Heart right ventricle (tissue), 16 donors: Measurements from ENCODE around the gene USE1. TPM values are rescaled to one million over a fixed set of nuclear protein-coding genes. Genes with fewer than 3 reads are reported as not detected.

Source experiments
- ATAC-seq, 8 donors: fragments of 200-7000 bp; cut with Tn5 transposase; one replicate each; pipeline ENCODE4 v1.9.1; 2020; ENCODE audit warnings: mild to moderate bottlenecking in 8 of 8, moderate library complexity in 8 of 8, moderate number of reproducible peaks in 1 of 8
- DNase-seq, 2 donors: peaks; one replicate each; pipeline ENCODE4 v3.0.0-alpha.2; 2020
- H3K27ac ChIP-seq, 10 donors: fragments of 200-600 bp; sonication (generic) in 2 of 10; one replicate each; pipeline versions ENCODE4 v1.5.0 to v1.8.0; 2020 to 2022; ENCODE audit warnings: mild to moderate bottlenecking in 3 of 10
- H3K27me3 ChIP-seq, 7 donors: fragments of 200-600 bp; one replicate each; pipeline ENCODE4 v1.8.0; 2021 to 2022; ENCODE audit warnings: mild to moderate bottlenecking in 2 of 7
- H3K36me3 ChIP-seq, 9 donors: fragments of 200-600 bp; sonication (generic) in 1 of 9; one replicate each; pipeline versions ENCODE4 v1.5.0 to v1.8.0; 2020 to 2022; ENCODE audit warnings: mild to moderate bottlenecking in 2 of 9
- H3K4me1 ChIP-seq, 9 donors: fragments of 200-600 bp; sonication (generic) in 1 of 9; one replicate each; pipeline versions ENCODE4 v1.5.0 to v1.8.0; 2020 to 2022; ENCODE audit warnings: mild to moderate bottlenecking in 4 of 9
- H3K4me3 ChIP-seq, 10 donors: fragments of 200-600 bp; sonication (generic) in 2 of 10; one replicate each; pipeline versions ENCODE4 v1.5.0 to v1.8.0; 2020 to 2022; ENCODE audit warnings: mild to moderate bottlenecking in 7 of 10, moderate library complexity in 2 of 10
- H3K9me3 ChIP-seq, 11 donors: fragments of 200-600 bp in 10 of 11; sonication (generic) in 2 of 11; one replicate each; pipeline versions ENCODE4 v1.5.0 to v1.8.0; 2013 to 2022; ENCODE audit warnings: mild to moderate bottlenecking in 2 of 11, control low read depth in 1 of 11, moderate library complexity in 1 of 11
- CTCF ChIP-seq, 9 donors: fragments of 200-600 bp; sonication (generic) in 2 of 9; IDR thresholded peaks; one replicate each; pipeline versions ENCODE4 v1.5.0 to v1.8.0; 2021 to 2022; ENCODE audit warnings: antibody characterized with exemption in 9 of 9, mild to moderate bottlenecking in 5 of 9, moderate library complexity in 1 of 9
- WGBS, 2 donors: extraction: QIAGEN DNeasy Blood & Tissue Kit; methylation state at CpG; one replicate each; pipeline ENCODE4 v1.1.7; 2013; ENCODE audit warnings: inconsistent platforms in 1 of 2; 5-methylcytosine and 5-hydroxymethylcytosine counted together
- intact Hi-C, 10 donors: fragments of 100-400 bp; cut with DNase I; formaldehyde crosslinking; loops; one replicate each; pipeline versions ENCODE4 v1.11.1 to v1.14.2; 2022
- polyA plus RNA-seq, 2 donors: library from polyadenylated mRNA; stranded (reverse); fragments of 200-250 nt; gene quantifications; one replicate each; pipeline ENCODE4 v1.2.3, GENCODE V29; 2013
- total RNA-seq, 10 donors: library from RNA; stranded (reverse); fragmentation: NEBNext Ultra II Directional in 3 of 10; extraction: Animal tissue kit (Norgen Biotek cat#: 25700) in 3 of 10; gene quantifications; one replicate each; pipeline versions ENCODE4 v1.2.1 to v1.2.4, GENCODE V29; 2021 to 2023
- donor health status: Arrhythmogenic right ventricular cardiomyopathy.
- donor health status: ischemic (EF 13 %, LVEDD 7.1; RV severe dilation, severe dysfunction).
- donor health status: healthy with polysubstance abuse.
- donor health status: DM: no; HTN: yes; CAD: no.
- donor health status: DM: no; HTN: no; CAD: no.
- donor health status: ischemic (EF 25% LVEDD 6.9; RV normal size, moderate dysfunction).
- donor health status: ischemic (EF 25% LVEDD 5.7; RV mildly dilated, moderate dysfunction).
- donor health status: healthy.
- donor health status: DM: yes; HTN: yes; CAD: no.
- donor health status: Ischemic cardiomyopathy.
- donor health status: ischemic (EF 35%, LVEDD 5.7; RV mildly dilated, moderate dysfunction).
- donor health status: nonischemic (EF 11% LVEDD 7.7; RV severe dilation, severe dysfunction).
- donor health status: DM: yes; HTN: yes; CAD: no.
- donor health status: PGD.
- donor health status: ischemic (EF 29% LVEDD 5.4; RV normal size, mild dysfunction).
- donor health status: nonischemic (EF 23%, LVEDD 6.1; RV moderate dilation, normal function).

The USE1 gene
- total and polyA plus RNA-seq, 12 donors = 25.1 to 67.6 (median 30.2) TPM

GRCh38 chr19:17234911-17235299, 19.7 kb downstream of the USE1 start:
- H3K9me3 ChIP-seq = no peaks in the 10 kb centered on the region
- intact Hi-C loops = loop anchor here in 1 of 10 donors (5.0 kb wide), 1 partner anchor 168 kb away; no protein-coding TSS in a partner anchor
- H3K27ac ChIP-seq = peak overlapping the region in 9 of 10 donors; percentile 49 to 83 (median 79)
- ATAC-seq (peak; percentile 65 to 71 (median 68)), DNase-seq (peak in 1 of 2 donors; percentile 50)
- peak overlapping the region; percentile 5 to 67 (median 58) for H3K4me3 ChIP-seq
- H3K4me1 ChIP-seq = peaks cover 12 to 26% (median 21%) of the 10 kb centered on the region in 9 donors
- TF ChIP-seq CTCF (IDR thresholded peaks at IDR 0.05) = no peak
- peaks cover 0 to 67% (median 18%) of the 10 kb centered on the region in 9 donors for H3K36me3 ChIP-seq
- H3K27me3 ChIP-seq = no peaks in the 10 kb centered on the region
- 39 to 40% methylated on average over 11 of the region's 11 CpGs for WGBS, 2 donors

GRCh38 chr19:17235300-17235970, 20.3 kb downstream of the USE1 start:
- Histone ChIP-seq H3K27me3 (no peaks in the 10 kb centered on the region), H3K9me3 (no peaks in the 10 kb centered on the region), H3K4me1 (peaks cover 12 to 29% (median 21%) of the 10 kb centered on the region in 9 donors), H3K27ac (peak overlapping the region in 9 of 10 donors; percentile 49 to 83 (median 79)), H3K4me3 (peak overlapping the region; percentile 5 to 67 (median 58)), H3K36me3 (peaks cover 0 to 68% (median 18%) of the 10 kb centered on the region in 9 donors)
- DNase-seq (peak in 1 of 2 donors; percentile 77), ATAC-seq (peak; percentile 84 to 94 (median 88))
- 7 to 8% methylated on average over 69 to 80 of the region's 80 CpGs for WGBS, 2 donors
- intact Hi-C loops = loop anchor here in 1 of 10 donors (5.0 kb wide), 1 partner anchor 168 kb away; no protein-coding TSS in a partner anchor
- TF ChIP-seq CTCF (IDR thresholded peaks at IDR 0.05) = peak; percentile 15 to 81 (median 50)

GRCh38 chr19:17235971-17236777, 21.0 kb downstream of the USE1 start:
- 8 to 9% methylated on average over 18 to 22 of the region's 27 CpGs for WGBS, 2 donors
- intact Hi-C loops = loop anchor here in 1 of 10 donors (5.0 kb wide), 1 partner anchor 169 kb away; no protein-coding TSS in a partner anchor
- H3K36me3 ChIP-seq = peaks cover 0 to 64% (median 18%) of the 10 kb centered on the region in 9 donors

More at GRCh38 chr19:17235971-17236777, 21.0 kb downstream of the USE1 start:
- ATAC-seq (peak in 7 of 8 donors; percentile 10 to 52 (median 29)), DNase-seq (no peak)
- peak overlapping the region in 9 of 10 donors; percentile 49 to 85 (median 79) for H3K27ac ChIP-seq
- H3K4me1 ChIP-seq = peaks cover 12 to 30% (median 22%) of the 10 kb centered on the region in 9 donors
- H3K4me3 ChIP-seq = peak overlapping the region in 9 of 10 donors; percentile 42 to 67 (median 59)
- no peak for TF ChIP-seq CTCF (IDR thresholded peaks at IDR 0.05)
- no peaks in the 10 kb centered on the region for H3K9me3 ChIP-seq
- no peaks in the 10 kb centered on the region for H3K27me3 ChIP-seq
